Measurements from ENCODE around the gene MDFI. TPM values are rescaled to one million over a fixed set of nuclear protein-coding genes. Genes with fewer than 3 reads are reported as not detected.

The MDFI gene
- total RNA-seq, 1 experiment from 2014 or later: 19.4 TPM

DNA sequence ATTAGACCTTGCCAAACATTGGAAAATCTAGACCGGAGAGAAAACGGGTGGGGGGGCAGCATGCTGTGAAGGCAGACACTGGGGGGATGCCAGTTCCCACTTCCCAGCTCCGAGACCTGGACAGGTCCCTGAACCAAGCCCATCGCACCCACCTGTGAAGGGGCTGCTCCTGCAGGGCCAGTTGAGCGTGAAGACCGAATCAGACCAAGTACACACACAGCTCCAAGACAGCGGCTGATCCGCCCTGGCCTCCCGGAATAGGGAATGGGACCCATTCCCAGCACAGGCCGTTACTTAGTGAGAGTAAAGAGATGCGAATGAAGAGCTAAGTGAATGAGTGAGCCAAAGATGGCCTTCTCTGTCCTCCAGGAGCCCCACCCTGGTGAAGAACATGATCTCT lies 41.5 kb upstream of the MDFI start:
- H3K36me3 ChIP-seq (ENCODE audit: low read depth): no peaks in the 10 kb centered on the region
- no peak for DNase-seq
- H3K27ac ChIP-seq: no peak overlapping the region
- intact Hi-C loops (cut with micrococcal nuclease; ENCODE audit: unreplicated experiment): no loop called here
- no peaks in the 10 kb centered on the region; the same call in 1 of the 2 replicates for H3F3A ChIP-seq (ENCODE audit: insufficient read depth, low read depth)
- no peak overlapping the region for H3K4me3 ChIP-seq
- no peak for TF ChIP-seq EZH2 (IDR thresholded peaks at IDR 0.05; ENCODE audit: low read depth)
- no peak for TF ChIP-seq CTCF (conservative IDR thresholded peaks at IDR 0.05)
- no peaks in the 10 kb centered on the region for H3K27me3 ChIP-seq (ENCODE audit: insufficient read depth, low read depth)
- H3K4me1 ChIP-seq (replicated peaks; ENCODE audit: insufficient read depth): no peaks in the 10 kb centered on the region
- H4K20me1 ChIP-seq (ENCODE audit: insufficient read depth): no peaks in the 10 kb centered on the region
- no peaks in the 10 kb centered on the region for H3K79me2 ChIP-seq (ENCODE audit: low read depth)
- H3K4me2 ChIP-seq: no peak overlapping the region
- H2AFZ ChIP-seq: no peak overlapping the region
- no peaks in the 10 kb centered on the region for H3K9me3 ChIP-seq (ENCODE audit: insufficient read depth, low read depth)
- no peaks in the 10 kb centered on the region for H3K9me2 ChIP-seq (ENCODE audit: insufficient read depth)
- BruUV-seq (replicated peaks): no TSS peak
- POLR2A ChIA-PET (ENCODE audit: unreplicated experiment): no interaction called here
- CTCF ChIA-PET: no interaction called here

DNA sequence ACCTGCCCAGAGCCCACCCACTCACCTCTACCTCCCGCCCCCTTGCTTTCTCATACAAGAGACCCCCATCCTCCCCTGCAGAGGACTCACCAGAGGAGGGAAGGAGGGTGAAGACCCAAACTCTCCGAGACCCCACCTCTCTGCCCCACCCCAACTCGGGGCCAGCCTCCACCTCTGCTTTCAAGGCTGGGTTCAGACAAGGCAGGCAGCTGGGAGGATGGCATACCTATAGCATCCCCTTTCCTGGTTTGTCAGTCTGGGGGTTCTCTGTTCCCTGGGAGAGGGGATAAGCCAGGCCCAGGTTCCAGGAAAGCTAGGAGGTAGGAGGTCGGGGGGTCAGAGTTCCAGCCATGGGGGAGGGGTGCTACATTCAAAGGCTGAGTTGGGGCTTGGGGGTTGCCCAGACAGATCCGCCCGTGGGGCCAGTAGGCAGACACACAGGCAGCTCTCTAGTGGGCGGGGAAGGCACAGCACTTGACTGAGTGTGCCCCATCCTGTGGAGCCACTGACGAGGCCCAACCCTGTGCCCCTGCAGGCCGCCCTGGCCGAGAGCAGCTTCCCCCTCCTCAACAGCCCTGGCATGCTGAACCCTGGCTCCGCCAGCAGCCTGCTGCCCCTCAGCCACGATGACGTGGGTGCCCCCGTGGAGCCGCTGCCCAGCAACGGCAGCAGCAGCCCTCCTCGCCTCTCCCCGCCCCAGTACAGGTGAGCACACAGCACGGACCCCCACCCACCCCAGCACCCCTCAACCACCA lies 40.8 kb upstream of the MDFI start:
- POLR2A ChIA-PET (ENCODE audit: unreplicated experiment): no interaction called here
- Histone ChIP-seq H3K27ac (no peak overlapping the region), H3K4me3 (no peak overlapping the region), H3K4me2 (no peak overlapping the region), H3F3A (ENCODE audit: insufficient read depth, low read depth) (peaks cover 3% of the 10 kb centered on the region; the same call in 1 of the 2 replicates), H3K36me3 (ENCODE audit: low read depth) (no peaks in the 10 kb centered on the region), H3K79me2 (ENCODE audit: low read depth) (no peaks in the 10 kb centered on the region), H3K27me3 (ENCODE audit: insufficient read depth, low read depth) (no peaks in the 10 kb centered on the region), H3K9me3 (ENCODE audit: insufficient read depth, low read depth) (no peaks in the 10 kb centered on the region), H3K4me1 (replicated peaks; ENCODE audit: insufficient read depth) (no peaks in the 10 kb centered on the region), H4K20me1 (ENCODE audit: insufficient read depth) (no peaks in the 10 kb centered on the region), H2AFZ (no peak overlapping the region), H3K9me2 (ENCODE audit: insufficient read depth) (no peaks in the 10 kb centered on the region)
- intact Hi-C loops (cut with micrococcal nuclease; ENCODE audit: unreplicated experiment): no loop called here
- DNase-seq: no peak
- CTCF ChIA-PET: no interaction called here
- no TSS peak for BruUV-seq (replicated peaks)
- TF ChIP-seq EZH2 (IDR thresholded peaks at IDR 0.05; ENCODE audit: low read depth) (no peak), CTCF (conservative IDR thresholded peaks at IDR 0.05) (no peak)

DNA sequence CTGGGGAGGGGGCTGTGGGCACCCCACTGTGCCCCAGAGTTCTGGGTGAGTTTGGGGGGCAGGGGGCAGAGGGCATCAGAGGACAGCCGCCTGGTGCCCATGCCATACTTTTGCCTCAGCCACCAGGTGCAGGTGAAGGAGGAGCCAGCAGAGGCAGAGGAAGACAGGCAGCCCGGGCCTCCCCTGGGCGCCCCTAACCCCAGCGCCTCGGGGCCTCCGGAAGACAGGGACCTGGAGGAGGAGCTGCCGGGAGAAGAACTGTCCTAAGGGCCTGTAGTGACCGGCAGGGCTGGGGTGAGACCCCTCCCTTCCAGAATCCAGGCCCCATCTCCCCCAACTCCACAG lies 39.6 kb upstream of the MDFI start:
- no TSS peak for BruUV-seq (replicated peaks)
- Histone ChIP-seq H4K20me1 (ENCODE audit: insufficient read depth) (no peaks in the 10 kb centered on the region), H3F3A (ENCODE audit: insufficient read depth, low read depth) (peaks cover 7% of the 10 kb centered on the region; the same call in 1 of the 2 replicates), H3K27me3 (ENCODE audit: insufficient read depth, low read depth) (no peaks in the 10 kb centered on the region), H3K4me3 (no peak overlapping the region), H3K79me2 (ENCODE audit: low read depth) (no peaks in the 10 kb centered on the region), H3K4me2 (no peak overlapping the region), H3K4me1 (replicated peaks; ENCODE audit: insufficient read depth) (no peaks in the 10 kb centered on the region), H3K36me3 (ENCODE audit: low read depth) (no peaks in the 10 kb centered on the region), H3K9me3 (ENCODE audit: insufficient read depth, low read depth) (no peaks in the 10 kb centered on the region), H2AFZ (no peak overlapping the region), H3K9me2 (ENCODE audit: insufficient read depth) (no peaks in the 10 kb centered on the region), H3K27ac (no peak overlapping the region)
- TF ChIP-seq EZH2 (IDR thresholded peaks at IDR 0.05; ENCODE audit: low read depth) (no peak), CTCF (conservative IDR thresholded peaks at IDR 0.05) (no peak)
- DNase-seq: no peak
- CTCF ChIA-PET: no interaction called here
- POLR2A ChIA-PET (ENCODE audit: unreplicated experiment): no interaction called here
- intact Hi-C loops (cut with micrococcal nuclease; ENCODE audit: unreplicated experiment): no loop called here

All from PC-9 (cell line).